ENCODE results near the gene ESR2.

DNA sequence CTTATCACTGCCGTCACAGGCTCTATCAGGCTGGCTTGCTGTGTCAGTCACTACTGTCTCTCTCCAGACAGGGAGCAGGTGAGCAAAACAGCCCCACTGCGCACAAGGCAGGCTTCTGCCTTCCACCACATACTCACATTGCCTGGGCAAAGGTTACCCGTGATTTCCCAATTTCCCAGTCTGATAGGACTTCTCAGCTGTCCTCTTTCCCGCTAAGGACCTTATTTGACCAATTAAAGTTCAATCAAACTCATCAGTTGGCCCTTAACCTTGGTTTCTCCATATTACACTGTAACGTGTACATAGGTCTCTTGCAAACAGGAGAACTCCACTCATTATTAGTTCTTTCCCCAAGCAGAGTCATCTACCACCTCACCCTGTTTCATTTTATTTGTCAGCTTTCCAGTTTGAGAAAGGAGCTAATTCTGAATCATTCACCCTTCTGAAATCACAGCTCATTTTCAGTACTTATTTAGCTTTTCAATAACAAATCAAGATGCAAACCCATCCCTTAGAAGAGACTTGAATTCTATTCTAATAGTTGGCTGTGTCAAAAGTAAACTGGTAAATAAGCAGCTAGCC lies 170.8 kb downstream of the ESR2 start:
- TF ChIP-seq, protein P1, sequence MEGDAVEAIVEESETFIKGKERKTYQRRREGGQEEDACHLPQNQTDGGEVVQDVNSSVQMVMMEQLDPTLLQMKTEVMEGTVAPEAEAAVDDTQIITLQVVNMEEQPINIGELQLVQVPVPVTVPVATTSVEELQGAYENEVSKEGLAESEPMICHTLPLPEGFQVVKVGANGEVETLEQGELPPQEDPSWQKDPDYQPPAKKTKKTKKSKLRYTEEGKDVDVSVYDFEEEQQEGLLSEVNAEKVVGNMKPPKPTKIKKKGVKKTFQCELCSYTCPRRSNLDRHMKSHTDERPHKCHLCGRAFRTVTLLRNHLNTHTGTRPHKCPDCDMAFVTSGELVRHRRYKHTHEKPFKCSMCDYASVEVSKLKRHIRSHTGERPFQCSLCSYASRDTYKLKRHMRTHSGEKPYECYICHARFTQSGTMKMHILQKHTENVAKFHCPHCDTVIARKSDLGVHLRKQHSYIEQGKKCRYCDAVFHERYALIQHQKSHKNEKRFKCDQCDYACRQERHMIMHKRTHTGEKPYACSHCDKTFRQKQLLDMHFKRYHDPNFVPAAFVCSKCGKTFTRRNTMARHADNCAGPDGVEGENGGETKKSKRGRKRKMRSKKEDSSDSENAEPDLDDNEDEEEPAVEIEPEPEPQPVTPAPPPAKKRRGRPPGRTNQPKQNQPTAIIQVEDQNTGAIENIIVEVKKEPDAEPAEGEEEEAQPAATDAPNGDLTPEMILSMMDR (IDR thresholded peaks at IDR 0.05) = no peak
- TF ChIP-seq POLR2A (IDR thresholded peaks at IDR 0.05) = no peak
- TF ChIP-seq EP300 (IDR thresholded peaks at IDR 0.05) = no peak
